HAP-1 (cell line): ENCODE data around the gene MRPS18A.
"Not testable (repeated sequence)": the region's sequence is repeated elsewhere in the genome, so short reads cannot be mapped to it uniquely, and the experiment has no call there.

Experiments
- DNase-seq, 2 experiments: peaks; one replicate each; pipeline ENCODE4 v3.0.0-alpha.2; 2016 to 2020; ENCODE audit warnings: low spot score in 2 of 2
- H3K27me3 ChIP-seq: fragments of 250-450 bp; sonication (Bioruptor Pico); 2 replicates; pipeline ENCODE4 v1.5.1; 2020; ENCODE audit warnings: low read depth, mild to moderate bottlenecking, moderate library complexity
- H3K36me3 ChIP-seq: fragments of 250-450 bp; sonication (Bioruptor Pico); replicated peaks from 2 replicates; pipeline ENCODE4 v1.5.1; 2020; ENCODE audit warnings: mild to moderate bottlenecking
- H3K4me1 ChIP-seq: fragments of 250-450 bp; sonication (Bioruptor Pico); 2 replicates; pipeline ENCODE4 v1.5.1; 2020; ENCODE audit warnings: mild to moderate bottlenecking
- H3K4me3 ChIP-seq: fragments of 250-450 bp; sonication (Bioruptor Pico); 2 replicates; pipeline ENCODE4 v1.5.1; 2020; ENCODE audit warnings: mild to moderate bottlenecking, moderate library complexity
- H3K9me3 ChIP-seq: fragments of 250-450 bp; sonication (Bioruptor Pico); 2 replicates; pipeline ENCODE4 v1.5.1; 2020; ENCODE audit warnings: mild to moderate bottlenecking, moderate library complexity
- in situ Hi-C: fragments of 300-500 bp; cut with MboI; formaldehyde crosslinking; loops from 3 replicates; pipeline ENCODE4 v1.14.3; 2020; ENCODE audit warnings: low sequenced_read_pairs, inconsistent platforms, mixed read lengths

Gene MRPS18A

GRCh38 chr6:43667245-43668150 is 20.1 kb downstream of the MRPS18A start:
- no peak overlapping the region for H3K4me3 ChIP-seq
- H3K9me3 ChIP-seq, result no peaks in the 10 kb centered on the region
- H3K4me1 ChIP-seq, result no peaks in the 10 kb centered on the region
- H3K27me3 ChIP-seq, result no peaks in the 10 kb centered on the region
- peaks cover 12% of the 10 kb centered on the region for H3K36me3 ChIP-seq
- peak; percentile 58 to 89 for DNase-seq
- in situ Hi-C loops, result loop anchor here (25.0 kb wide), 1 partner anchor 420 kb away; no protein-coding TSS in a partner anchor

GRCh38 chr6:43666196-43666920 is 21.2 kb downstream of the MRPS18A start:
- no peak for DNase-seq
- Histone ChIP-seq H3K4me1 (no peaks in the 10 kb centered on the region), H3K36me3 (peaks cover 4% of the 10 kb centered on the region; the same call in 1 of the 2 replicates), H3K4me3 (no peak overlapping the region), H3K9me3 (no peaks in the 10 kb centered on the region), H3K27me3 (no peaks in the 10 kb centered on the region)
- in situ Hi-C loops, result loop anchor here (25.0 kb wide), 1 partner anchor 421 kb away; no protein-coding TSS in a partner anchor

GRCh38 chr6:43665376-43665775 is 22.2 kb downstream of the MRPS18A start:
- DNase-seq, result no peak
- no peak overlapping the region for H3K4me3 ChIP-seq
- H3K4me1 ChIP-seq, result no peaks in the 10 kb centered on the region
- H3K9me3 ChIP-seq, result no peaks in the 10 kb centered on the region
- no peaks in the 10 kb centered on the region for H3K27me3 ChIP-seq
- no peaks in the 10 kb centered on the region for H3K36me3 ChIP-seq
- in situ Hi-C loops, result loop anchor here (25.0 kb wide), 1 partner anchor 422 kb away; no protein-coding TSS in a partner anchor

- not testable (repeated sequence) for DNase-seq, H3K36me3 ChIP-seq, H3K27me3 ChIP-seq, H3K4me3 ChIP-seq, H3K4me1 ChIP-seq, H3K9me3 ChIP-seq
- in situ Hi-C loops, result loop anchor here (25.0 kb wide), 1 partner anchor 424 kb away; no protein-coding TSS in a partner anchor
Measured at GRCh38 chr6:43662948-43663347, 24.6 kb downstream of the MRPS18A start.

- in situ Hi-C loops, result loop anchor here (25.0 kb wide), 1 partner anchor 429 kb away; no protein-coding TSS in a partner anchor
- H3K36me3 ChIP-seq, result no peaks in the 10 kb centered on the region; the same call in 1 of the 2 replicates
- no peaks in the 10 kb centered on the region for H3K4me1 ChIP-seq
- no peak overlapping the region for H3K4me3 ChIP-seq
- no peak for DNase-seq
- no peaks in the 10 kb centered on the region; the same call in 1 of the 2 replicates for H3K9me3 ChIP-seq
- H3K27me3 ChIP-seq, result no peaks in the 10 kb centered on the region
Measured at GRCh38 chr6:43658161-43658560, 29.4 kb downstream of the MRPS18A start.

GRCh38 chr6:43657221-43657802 is 30.3 kb downstream of the MRPS18A start:
- H3K9me3 ChIP-seq, result no peaks in the 10 kb centered on the region; the same call in 1 of the 2 replicates
- H3K4me3 ChIP-seq, result no peak overlapping the region
- in situ Hi-C loops, result loop anchor here (25.0 kb wide), 1 partner anchor 430 kb away; no protein-coding TSS in a partner anchor
- no peak for DNase-seq
- H3K36me3 ChIP-seq, result no peaks in the 10 kb centered on the region; the same call in 1 of the 2 replicates
- no peaks in the 10 kb centered on the region for H3K27me3 ChIP-seq
- no peaks in the 10 kb centered on the region for H3K4me1 ChIP-seq

GRCh38 chr6:43652822-43653221 is 34.8 kb downstream of the MRPS18A start:
- not testable (repeated sequence) for H3K27me3 ChIP-seq, H3K36me3 ChIP-seq, H3K4me3 ChIP-seq, H3K4me1 ChIP-seq, DNase-seq, H3K9me3 ChIP-seq
- in situ Hi-C loops, result loop anchor here (25.0 kb wide), 1 partner anchor 434 kb away; no protein-coding TSS in a partner anchor

- in situ Hi-C loops, result no loop called here
- no peak for DNase-seq
- H3K9me3 ChIP-seq, result no peaks in the 10 kb centered on the region
- no peaks in the 10 kb centered on the region for H3K4me1 ChIP-seq
- H3K36me3 ChIP-seq, result no peaks in the 10 kb centered on the region; the same call in 1 of the 2 replicates
- H3K4me3 ChIP-seq, result no peak overlapping the region
- H3K27me3 ChIP-seq, result no peaks in the 10 kb centered on the region
Measured at GRCh38 chr6:43648248-43648647, 39.3 kb downstream of the MRPS18A start.

- in situ Hi-C loops, result no loop called here
- no peak for DNase-seq
- no peak overlapping the region for H3K4me3 ChIP-seq
- no peaks in the 10 kb centered on the region for H3K9me3 ChIP-seq
- H3K27me3 ChIP-seq, result no peaks in the 10 kb centered on the region
- H3K36me3 ChIP-seq, result no peaks in the 10 kb centered on the region; the same call in 1 of the 2 replicates
- no peaks in the 10 kb centered on the region for H3K4me1 ChIP-seq
Measured at GRCh38 chr6:43647613-43648012, 40.0 kb downstream of the MRPS18A start.

- in situ Hi-C loops, result no loop called here
- no peak for DNase-seq
- H3K27me3 ChIP-seq, result no peaks in the 10 kb centered on the region
- H3K36me3 ChIP-seq, result peaks cover 13% of the 10 kb centered on the region
- H3K4me3 ChIP-seq, result no peak overlapping the region
- no peaks in the 10 kb centered on the region for H3K9me3 ChIP-seq
- no peaks in the 10 kb centered on the region for H3K4me1 ChIP-seq
Measured at GRCh38 chr6:43645613-43645964, 42.0 kb downstream of the MRPS18A start.

GRCh38 chr6:43644940-43645612 is 42.5 kb downstream of the MRPS18A start, which contains the start of gene RSPH9:
Gene RSPH9 (plus strand): TSS chr6:43645036. CDS start chr6:43645099, 63 bp downstream.
- no peak for DNase-seq
- H3K27me3 ChIP-seq, result no peaks in the 10 kb centered on the region
- H3K4me3 ChIP-seq, result no peak within 1 kb of the TSS
- peaks cover 18% of the 10 kb centered on the region for H3K36me3 ChIP-seq
- no peaks in the 10 kb centered on the region for H3K9me3 ChIP-seq
- no peaks in the 10 kb centered on the region for H3K4me1 ChIP-seq
- in situ Hi-C loops, result no loop called here

- in situ Hi-C loops, result no loop called here
- Histone ChIP-seq H3K4me1 (peaks cover 6% of the 10 kb centered on the region), H3K36me3 (peaks cover 56% of the 10 kb centered on the region), H3K4me3 (no peak overlapping the region), H3K27me3 (no peaks in the 10 kb centered on the region), H3K9me3 (no peaks in the 10 kb centered on the region)
- no peak for DNase-seq
Measured at GRCh38 chr6:43639984-43640800, 47.4 kb downstream of the MRPS18A start.
